Heart left ventricle (tissue), 13 donors: ENCODE measurements around the gene CMBL.

ENCODE experiments used
- POLR2A ChIP-seq, 2 donors: fragments of 450-650 bp; IDR thresholded peaks; one replicate each; pipeline ENCODE4 v1.6.1; 2017; ENCODE audit warnings: antibody characterized with exemption in 2 of 2, mild to moderate bottlenecking in 2 of 2, moderate library complexity in 2 of 2
- TF ChIP-seq, protein P1 (sequence below), 12 donors: fragments of 200-600 bp; sonication (generic) in 4 of 12; IDR thresholded peaks; one replicate each; pipeline versions ENCODE4 v1.5.0 to v1.8.0; 2018 to 2022; ENCODE audit warnings: antibody characterized with exemption in 12 of 12, mild to moderate bottlenecking in 5 of 12
- donor health status: ischemic (EF 13 %, LVEDD 7.1; RV severe dilation, severe dysfunction).
- donor health status: DM: no; HTN: yes; CAD: no.
- donor health status: DM: no; HTN: no; CAD: no.
- donor health status: ischemic (EF 25% LVEDD 6.9; RV normal size, moderate dysfunction).
- donor health status: ischemic (EF 25% LVEDD 5.7; RV mildly dilated, moderate dysfunction).
- donor health status: ischemic (EF 35%, LVEDD 5.7; RV mildly dilated, moderate dysfunction).
- donor health status: nonischemic (EF 11% LVEDD 7.7; RV severe dilation, severe dysfunction).
- donor health status: DM: yes; HTN: yes; CAD: no.
- donor health status: PGD.
- donor health status: ischemic (EF 29% LVEDD 5.4; RV normal size, mild dysfunction).
- donor health status: nonischemic (EF 23%, LVEDD 6.1; RV moderate dilation, normal function).

- TF ChIP-seq, protein P1, sequence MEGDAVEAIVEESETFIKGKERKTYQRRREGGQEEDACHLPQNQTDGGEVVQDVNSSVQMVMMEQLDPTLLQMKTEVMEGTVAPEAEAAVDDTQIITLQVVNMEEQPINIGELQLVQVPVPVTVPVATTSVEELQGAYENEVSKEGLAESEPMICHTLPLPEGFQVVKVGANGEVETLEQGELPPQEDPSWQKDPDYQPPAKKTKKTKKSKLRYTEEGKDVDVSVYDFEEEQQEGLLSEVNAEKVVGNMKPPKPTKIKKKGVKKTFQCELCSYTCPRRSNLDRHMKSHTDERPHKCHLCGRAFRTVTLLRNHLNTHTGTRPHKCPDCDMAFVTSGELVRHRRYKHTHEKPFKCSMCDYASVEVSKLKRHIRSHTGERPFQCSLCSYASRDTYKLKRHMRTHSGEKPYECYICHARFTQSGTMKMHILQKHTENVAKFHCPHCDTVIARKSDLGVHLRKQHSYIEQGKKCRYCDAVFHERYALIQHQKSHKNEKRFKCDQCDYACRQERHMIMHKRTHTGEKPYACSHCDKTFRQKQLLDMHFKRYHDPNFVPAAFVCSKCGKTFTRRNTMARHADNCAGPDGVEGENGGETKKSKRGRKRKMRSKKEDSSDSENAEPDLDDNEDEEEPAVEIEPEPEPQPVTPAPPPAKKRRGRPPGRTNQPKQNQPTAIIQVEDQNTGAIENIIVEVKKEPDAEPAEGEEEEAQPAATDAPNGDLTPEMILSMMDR (IDR thresholded peaks at IDR 0.05) = no peak
- TF ChIP-seq POLR2A (IDR thresholded peaks at IDR 0.05) = no peak
Observed at GRCh38 chr5:10339958-10340357, 32.3 kb upstream of the CMBL start.
